LNCAP (cell line): Measurements from ENCODE around the gene GTSF1L.

Experiments used
- TF ChIP-seq, protein P1 (sequence below): fragments of 450-650 bp; IDR thresholded peaks from 2 replicates; pipeline ENCODE4 v1.5.1; 2017; ENCODE audit warnings: mild to moderate bottlenecking

GTSF1L gene

DNA sequence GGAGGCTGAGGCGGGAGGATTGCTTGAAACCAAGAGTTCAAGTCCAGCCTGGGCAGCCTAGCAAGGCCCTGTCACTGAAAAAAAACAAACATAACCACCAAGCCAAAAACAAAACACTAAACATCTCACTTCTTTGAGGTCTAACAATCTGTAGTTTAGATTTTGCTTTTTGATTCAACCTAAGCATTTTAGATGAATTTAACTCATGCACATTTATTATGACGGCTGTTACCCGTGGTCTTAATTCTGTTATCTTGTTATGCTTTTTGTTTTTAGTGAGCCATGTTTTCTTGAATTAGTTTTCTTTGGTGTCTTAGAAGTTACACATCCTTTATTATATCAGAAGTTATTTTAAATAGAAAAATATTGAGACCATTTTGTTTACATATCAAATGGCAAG lies 13.8 kb upstream of the GTSF1L start:
- TF ChIP-seq, protein P1, sequence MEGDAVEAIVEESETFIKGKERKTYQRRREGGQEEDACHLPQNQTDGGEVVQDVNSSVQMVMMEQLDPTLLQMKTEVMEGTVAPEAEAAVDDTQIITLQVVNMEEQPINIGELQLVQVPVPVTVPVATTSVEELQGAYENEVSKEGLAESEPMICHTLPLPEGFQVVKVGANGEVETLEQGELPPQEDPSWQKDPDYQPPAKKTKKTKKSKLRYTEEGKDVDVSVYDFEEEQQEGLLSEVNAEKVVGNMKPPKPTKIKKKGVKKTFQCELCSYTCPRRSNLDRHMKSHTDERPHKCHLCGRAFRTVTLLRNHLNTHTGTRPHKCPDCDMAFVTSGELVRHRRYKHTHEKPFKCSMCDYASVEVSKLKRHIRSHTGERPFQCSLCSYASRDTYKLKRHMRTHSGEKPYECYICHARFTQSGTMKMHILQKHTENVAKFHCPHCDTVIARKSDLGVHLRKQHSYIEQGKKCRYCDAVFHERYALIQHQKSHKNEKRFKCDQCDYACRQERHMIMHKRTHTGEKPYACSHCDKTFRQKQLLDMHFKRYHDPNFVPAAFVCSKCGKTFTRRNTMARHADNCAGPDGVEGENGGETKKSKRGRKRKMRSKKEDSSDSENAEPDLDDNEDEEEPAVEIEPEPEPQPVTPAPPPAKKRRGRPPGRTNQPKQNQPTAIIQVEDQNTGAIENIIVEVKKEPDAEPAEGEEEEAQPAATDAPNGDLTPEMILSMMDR = no peak

DNA sequence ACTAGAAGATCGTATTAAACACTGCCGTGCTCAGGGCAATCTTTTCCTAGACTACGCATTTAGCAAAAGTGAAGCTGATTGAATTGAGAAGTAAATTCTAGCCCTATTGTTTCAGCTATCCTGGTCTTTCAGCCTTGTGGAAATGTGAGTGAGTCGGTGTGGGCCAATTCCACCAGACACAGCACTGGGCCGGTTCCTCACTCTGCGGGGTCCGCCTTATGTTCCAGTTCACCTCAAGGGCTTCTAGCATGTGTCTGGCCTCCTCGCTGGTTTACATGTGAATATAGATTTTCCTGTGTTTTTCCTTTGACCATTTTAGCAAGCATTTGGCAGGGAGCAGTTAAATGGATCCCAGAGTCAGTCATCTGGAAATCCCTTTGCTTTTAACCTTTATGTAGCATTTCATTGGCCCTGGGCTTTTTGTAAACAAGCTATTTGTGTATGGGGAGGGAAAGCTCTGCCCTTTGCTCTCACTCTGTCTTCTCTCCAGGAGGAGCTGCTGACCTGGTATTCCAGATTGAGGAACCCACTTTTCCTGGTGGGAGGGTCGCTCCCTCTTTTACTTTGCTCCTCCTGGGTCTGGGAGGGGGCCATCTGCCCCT lies 12.4 kb upstream of the GTSF1L start:
- TF ChIP-seq, protein P1 = no peak

DNA sequence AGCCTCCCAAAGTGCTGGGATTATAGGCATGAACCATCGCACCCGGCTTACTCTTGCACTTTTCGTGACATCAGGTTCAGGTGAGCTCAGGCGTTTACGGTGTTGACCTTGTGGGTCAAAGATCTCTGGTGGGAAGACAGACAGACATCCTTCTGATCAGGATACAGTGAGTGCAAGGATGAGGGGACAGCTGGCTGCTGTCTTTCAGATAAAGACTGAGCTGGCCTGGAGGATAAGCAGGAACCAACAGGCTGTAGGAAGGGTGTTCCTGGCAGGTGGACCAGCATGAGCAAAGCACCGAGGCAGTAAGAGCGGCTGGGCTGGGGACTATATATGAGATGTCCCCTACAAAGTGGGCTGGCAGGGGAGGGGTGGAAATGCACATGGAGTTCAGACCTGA lies 11.1 kb upstream of the GTSF1L start:
- TF ChIP-seq, protein P1 = no peak

DNA sequence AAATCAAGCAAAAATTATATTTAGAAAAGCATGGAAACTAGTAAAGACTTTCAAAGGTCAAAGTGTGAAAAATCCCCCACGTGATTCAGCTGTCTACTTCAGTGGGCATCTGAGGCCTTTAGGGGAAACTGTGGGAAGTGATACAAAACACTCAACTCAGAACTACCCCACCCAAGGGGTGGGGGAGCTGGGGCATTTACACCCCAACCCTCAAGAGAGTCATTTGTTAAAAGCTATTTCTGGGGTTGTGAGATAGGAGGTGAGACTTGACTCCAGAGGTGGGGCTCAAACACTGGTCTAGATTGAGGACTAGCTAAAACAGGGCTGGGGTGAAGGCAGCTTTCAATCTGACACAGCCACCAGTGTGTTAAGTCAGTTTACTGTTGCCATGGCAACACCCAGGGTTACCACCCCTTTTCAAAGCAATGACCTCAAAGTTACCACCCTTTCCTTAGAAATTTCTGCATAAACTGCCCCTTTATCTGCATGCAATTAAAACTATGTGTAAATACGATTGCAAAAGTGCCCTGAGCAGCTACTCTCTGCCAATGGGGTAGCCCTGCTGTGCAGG lies 9.9 kb upstream of the GTSF1L start:
- TF ChIP-seq, protein P1 = no peak

DNA sequence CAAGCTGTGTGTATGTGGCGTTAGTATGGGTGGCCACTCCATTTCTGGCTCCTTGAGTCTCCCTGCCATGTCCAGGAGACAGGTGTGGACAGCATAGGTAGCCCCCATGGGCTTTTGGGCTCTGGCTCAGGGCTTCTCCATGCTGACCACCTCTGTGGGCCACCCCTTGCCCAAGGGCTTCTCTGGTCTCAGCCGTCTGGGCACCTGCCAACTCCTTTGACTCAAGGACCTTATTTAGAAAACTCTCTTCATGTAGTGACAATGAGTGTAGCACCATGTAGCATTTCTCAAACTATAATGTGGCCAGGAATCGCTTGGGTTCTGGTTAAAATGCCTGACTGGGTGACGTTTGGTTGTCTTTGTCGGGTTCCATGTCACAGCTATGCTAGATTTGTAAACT lies 5.1 kb upstream of the GTSF1L start:
- TF ChIP-seq, protein P1 = no peak

DNA sequence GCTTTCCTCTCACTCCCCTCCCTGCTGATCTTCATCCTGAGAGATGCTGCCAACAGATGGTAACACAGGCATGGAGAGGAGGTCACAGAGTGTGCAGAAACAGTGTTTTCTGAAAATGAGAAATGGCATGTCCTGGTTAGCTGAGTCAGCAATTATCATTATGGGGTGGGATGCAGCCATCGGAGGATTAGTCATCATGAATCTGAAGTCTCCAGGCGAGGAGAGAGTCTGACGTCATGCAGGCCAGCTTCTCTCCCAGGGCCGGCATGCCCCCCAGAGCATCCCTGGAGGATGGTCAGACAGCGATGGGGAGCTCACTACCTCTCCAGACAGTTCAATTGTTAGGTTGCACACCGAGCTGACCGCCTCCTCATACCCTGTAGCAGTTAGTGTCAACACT lies 4.7 kb upstream of the GTSF1L start:
- TF ChIP-seq, protein P1 = no peak

DNA sequence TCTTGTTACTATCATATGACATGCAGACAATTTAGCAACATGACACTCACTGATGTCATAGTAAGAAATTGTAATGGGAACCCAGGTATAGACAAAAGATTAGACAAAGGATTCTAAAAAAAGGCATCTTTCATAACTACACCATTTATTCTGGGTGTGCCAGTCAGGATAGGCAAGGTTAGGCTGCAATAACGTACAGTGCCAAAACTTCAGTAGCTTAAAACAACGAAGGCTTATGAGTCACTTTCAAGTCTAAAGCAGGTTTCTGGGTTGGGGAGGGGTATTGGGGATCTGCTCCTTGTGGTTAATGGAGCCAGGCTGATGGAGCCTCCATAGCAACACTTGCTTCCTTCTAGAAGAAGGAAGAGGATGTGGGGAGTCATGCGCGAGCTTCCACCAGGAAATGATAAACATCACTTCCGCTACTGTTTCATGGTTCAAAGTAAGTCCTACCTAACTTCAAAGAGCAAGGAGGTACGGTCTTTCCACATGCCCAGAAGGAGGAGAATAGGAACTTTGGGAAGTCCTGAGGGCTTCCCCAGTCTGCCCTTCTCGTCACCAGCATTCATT lies 2.0 kb upstream of the GTSF1L start:
- TF ChIP-seq, protein P1 = no peak
